Kidney (tissue), 14 donors: ENCODE results near the gene ANKRD23. TPM values are rescaled to one million over a fixed set of nuclear protein-coding genes. Genes with fewer than 3 reads are reported as not detected.

ENCODE experiments used
- DNase-seq, 5 donors: peaks; one replicate each; pipeline ENCODE4 v3.0.0-alpha.2; 2013 to 2020
- FAIRE-seq: peaks from 2 replicates; lab custom pipeline; 2012; peaks lifted over from hg19 to GRCh38; lab: Jason Lieb, UNC
- H3K27ac ChIP-seq, 2 donors: one replicate each; pipeline ENCODE4 v1.7.0; 2013; ENCODE audit warnings: low read depth in 2 of 2, low read length in 2 of 2, inconsistent platforms in 1 of 2
- H3K27me3 ChIP-seq: one replicate; pipeline ENCODE4 v1.7.1; 2013; ENCODE audit warnings: low read length, inconsistent platforms; ENCODE audit not compliant: control insufficient read depth, insufficient read depth
- H3K36me3 ChIP-seq, 3 donors: one replicate each; pipeline versions ENCODE4 v1.7.0 to v1.7.1; 2013; ENCODE audit warnings: low read length in 3 of 3, control low read depth in 1 of 3, inconsistent platforms in 1 of 3; ENCODE audit not compliant: insufficient read depth in 3 of 3, control insufficient read depth in 2 of 3
- H3K4me1 ChIP-seq, 3 donors: one replicate each; pipeline versions ENCODE4 v1.7.0 to v1.7.1; 2013; ENCODE audit warnings: low read length in 3 of 3, inconsistent platforms in 1 of 3, low read depth in 1 of 3; ENCODE audit not compliant: control insufficient read depth in 2 of 3, insufficient read depth in 2 of 3
- H3K4me3 ChIP-seq, 3 donors: one replicate each; pipeline versions ENCODE4 v1.7.0 to v1.8.1; 2013; ENCODE audit warnings: low read length in 3 of 3, control low read depth in 1 of 3, inconsistent platforms in 1 of 3
- H3K9ac ChIP-seq, 3 donors: one replicate each; pipeline versions ENCODE4 v1.7.0 to v1.7.1; 2013; ENCODE audit warnings: low read length in 3 of 3, control low read depth in 1 of 3, inconsistent platforms in 1 of 3
- H3K9me3 ChIP-seq, 3 donors: one replicate each; pipeline versions ENCODE4 v1.7.0 to v1.7.1; 2013; ENCODE audit warnings: low read length in 3 of 3, control low read depth in 1 of 3, inconsistent platforms in 1 of 3; ENCODE audit not compliant: control insufficient read depth in 2 of 3, insufficient read depth in 1 of 3
- CTCF ChIP-seq: IDR thresholded peaks from 3 replicates; pipeline ENCODE4 v1.5.1; 2012; ENCODE audit warnings: mild to moderate bottlenecking, moderate library complexity, borderline replicate concordance; ENCODE audit not compliant: insufficient read depth; ENCODE audit errors: extremely low read depth
- intact Hi-C: fragments of 100-400 bp; cut with DNase I; formaldehyde crosslinking; loops from one replicate; pipeline ENCODE4 v1.11.1; 2022
- polyA plus RNA-seq: library from polyadenylated mRNA; stranded (reverse); fragments of 350-450 nt; fragmentation: Illumina TruSeq; extraction: RNeasy Lipid Tissue Mini Kit (QIAGEN cat#74804); gene quantifications from one replicate; pipeline ENCODE4 v1.2.3, GENCODE V29; 2014; ENCODE audit warnings: low read depth, low replicate concordance; ENCODE audit not compliant: insufficient read depth
- total RNA-seq: library from RNA; stranded (reverse); fragmentation: NEBNext Ultra II Directional; extraction: Animal tissue kit (Norgen Biotek cat#: 25700); gene quantifications from one replicate; pipeline ENCODE4 v1.2.1, GENCODE V29; 2021
- donor health status: control.
- donor health status: control.
- donor health status: control.
- donor health status: control.
- donor health status: control.
- donor health status: DM: yes; HTN: yes; CAD: no.
- donor health status: Normal renal cell carcinoma (clear cell type).

ANKRD23 gene
- total and polyA plus RNA-seq, 2 donors from 2014 or later: 1.6 to 4.0 TPM

DNA sequence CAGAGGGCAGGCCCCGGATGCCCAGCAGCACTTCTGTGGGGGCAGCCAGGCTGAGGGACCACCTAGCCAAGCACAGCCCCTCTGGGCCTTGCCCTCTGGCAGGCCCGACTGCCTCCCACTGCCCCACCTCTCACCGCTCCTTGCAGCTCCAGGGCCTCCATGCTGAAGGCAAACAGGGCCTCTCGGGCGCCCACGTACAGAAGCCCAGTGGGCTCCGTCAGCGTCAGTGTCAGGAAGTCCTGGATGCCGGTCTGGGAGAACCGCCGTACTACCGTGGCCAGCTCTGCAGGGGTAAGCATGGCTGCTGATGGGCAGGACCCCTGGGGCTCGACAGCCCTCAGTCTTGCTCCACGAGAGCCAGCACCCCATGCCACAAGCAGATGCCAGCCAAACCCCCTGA, 22.3 kb upstream of the ANKRD23 start:
- Histone ChIP-seq H3K36me3 (peaks cover 8 to 22% (median 18%) of the 10 kb centered on the region in 3 donors), H3K9me3 (no peaks in the 10 kb centered on the region), H3K27me3 (no peaks in the 10 kb centered on the region), H3K9ac (no peak overlapping the region), H3K27ac (no peak overlapping the region), H3K4me1 (peaks cover 0 to 14% (median 0%) of the 10 kb centered on the region in 3 donors), H3K4me3 (no peak overlapping the region)
- no peak for FAIRE-seq
- no peak for DNase-seq
- intact Hi-C loops: no loop called here
- TF ChIP-seq CTCF: no peak

DNA sequence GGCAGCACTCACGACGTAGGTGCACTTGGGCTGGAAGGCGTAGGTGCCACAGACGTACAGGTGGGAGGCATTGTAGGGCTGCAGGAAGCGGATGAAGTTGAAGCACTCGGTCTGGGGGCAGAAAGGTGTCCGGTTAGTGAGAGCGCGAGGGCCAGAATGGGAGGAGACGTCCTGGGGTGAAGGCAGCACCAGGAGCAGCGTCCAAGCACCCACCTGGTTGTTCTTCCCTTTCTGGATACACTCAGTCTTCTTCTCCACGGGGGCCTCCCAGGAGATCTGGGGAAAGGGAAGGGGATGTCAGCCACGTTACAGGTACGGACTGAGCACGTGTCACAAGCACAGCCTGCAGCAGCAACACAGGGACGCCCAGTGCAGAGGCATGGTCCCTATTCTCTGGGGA, 21.8 kb upstream of the ANKRD23 start:
- FAIRE-seq (no peak), DNase-seq (no peak)
- Histone ChIP-seq H3K9me3 (no peaks in the 10 kb centered on the region), H3K4me3 (no peak overlapping the region), H3K36me3 (peaks cover 8 to 22% (median 18%) of the 10 kb centered on the region in 3 donors), H3K4me1 (peaks cover 0 to 14% (median 0%) of the 10 kb centered on the region in 3 donors), H3K27ac (no peak overlapping the region), H3K27me3 (no peaks in the 10 kb centered on the region), H3K9ac (no peak overlapping the region)
- TF ChIP-seq CTCF: no peak
- intact Hi-C loops: no loop called here

DNA sequence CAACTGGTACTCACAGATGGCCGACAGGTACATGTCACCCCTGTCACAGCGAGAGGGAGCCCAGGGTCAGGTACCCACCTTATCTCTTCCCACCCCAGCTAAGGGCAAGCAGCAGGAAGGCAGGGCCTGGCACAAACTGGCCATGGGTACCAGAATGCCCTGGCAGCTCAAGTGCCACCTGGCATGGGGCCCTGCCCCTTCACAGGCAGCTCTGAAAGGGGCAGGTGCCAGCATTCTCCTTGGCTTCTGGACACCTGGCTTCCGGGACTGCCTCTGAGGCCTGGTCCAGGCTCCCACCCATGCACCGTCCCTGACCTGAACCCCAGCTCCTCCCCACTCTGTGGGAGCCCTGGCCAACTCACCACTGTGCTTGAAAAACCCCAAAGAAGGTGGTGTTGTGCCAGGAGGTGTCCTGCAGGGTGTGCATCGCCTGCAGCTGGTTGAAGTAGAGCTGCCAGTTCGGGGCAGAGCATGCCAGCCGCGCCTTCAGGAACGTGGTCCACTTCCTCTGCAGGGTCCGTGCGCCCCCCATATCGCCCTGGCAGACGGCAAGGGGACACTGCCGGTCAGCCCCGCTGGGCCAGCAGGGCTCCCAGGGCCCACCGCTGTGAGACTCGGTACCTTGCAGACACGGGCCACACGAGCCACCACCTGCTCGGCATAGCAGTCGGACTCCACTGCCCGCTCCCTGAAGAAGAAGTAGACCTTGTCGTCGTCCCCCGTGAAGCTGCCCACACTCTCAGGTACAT, 20.7 kb upstream of the ANKRD23 start:
- Histone ChIP-seq H3K4me3 (no peak overlapping the region), H3K27ac (no peak overlapping the region)
- FAIRE-seq: no peak

More for the DNA sequence above, 20.7 kb upstream of the ANKRD23 start:
- H3K9ac ChIP-seq: no peak overlapping the region
- intact Hi-C loops: loop anchor here (5.0 kb wide), 1 partner anchor 93 kb away; no protein-coding TSS in a partner anchor
- TF ChIP-seq CTCF: no peak
- DNase-seq: peak in 1 of 5 donors; percentile 77
- no peaks in the 10 kb centered on the region for H3K9me3 ChIP-seq
- no peaks in the 10 kb centered on the region for H3K27me3 ChIP-seq
- peaks cover 0 to 19% (median 0%) of the 10 kb centered on the region in 3 donors for H3K4me1 ChIP-seq
- H3K36me3 ChIP-seq: peaks cover 8 to 22% (median 18%) of the 10 kb centered on the region in 3 donors
